Cardiac muscle cell (in vitro differentiated cells and primary cell): ENCODE data around the gene ABHD4. TPM values are rescaled to one million over a fixed set of nuclear protein-coding genes. Genes with fewer than 3 reads are reported as not detected.
A peak's percentile ranks its signal among the peaks of the same experiment; 100 is the strongest.

Source experiments
- DNase-seq, 2 donors: peaks; one replicate each; pipeline versions ENCODE4 v3.0.0 to v3.0.0-alpha.2; 2010 to 2017; ENCODE audit warnings: low read depth in 1 of 2, low spot score in 1 of 2
- H3K27ac ChIP-seq: fragments of 200-600 bp; sonication (generic); 2 replicates; pipeline ENCODE4 v1.5.1; 2016
- H3K27me3 ChIP-seq: fragments of 200-600 bp; sonication (generic); 2 replicates; pipeline ENCODE4 v1.6.0; 2016; ENCODE audit warnings: control low read depth
- H3K36me3 ChIP-seq: fragments of 200-600 bp; sonication (generic); 2 replicates; pipeline ENCODE4 v1.5.1; 2016; ENCODE audit warnings: control low read depth
- H3K4me1 ChIP-seq: fragments of 200-600 bp; sonication (generic); 2 replicates; pipeline ENCODE4 v1.8.1; 2017; ENCODE audit warnings: low read depth, mild to moderate bottlenecking, mixed run types
- H3K4me3 ChIP-seq: fragments of 200-600 bp; sonication (generic); 2 replicates; pipeline ENCODE4 v1.5.1; 2016; ENCODE audit warnings: mild to moderate bottlenecking
- H3K9me3 ChIP-seq: fragments of 200-600 bp; sonication (generic); 2 replicates; pipeline ENCODE4 v1.5.1; 2017; ENCODE audit warnings: low read depth, mild to moderate bottlenecking, control low read depth
- polyA plus RNA-seq: library from polyadenylated mRNA; unstranded; fragments of >200 nt; fragmentation: Nextera tagmentation; extraction: Ambion mirVana; gene quantifications from 2 replicates; pipeline ENCODE4 v1.2.1, GENCODE V29; 2016
- total RNA-seq: library from RNA; depleted of rRNA; stranded (reverse); fragments of >200 nt; gene quantifications from 2 replicates; pipeline ENCODE4 v1.2.3, GENCODE V29; 2016
- TF ChIP-seq, protein P1 (sequence below): IDR thresholded peaks from 2 replicates; pipeline ENCODE4 v1.5.1; 2012; ENCODE audit warnings: low read depth, mild to moderate bottlenecking, low read length

ABHD4 gene
- total and polyA plus RNA-seq, 2 experiments from 2014 or later: 33.4 to 43.5 TPM

DNA sequence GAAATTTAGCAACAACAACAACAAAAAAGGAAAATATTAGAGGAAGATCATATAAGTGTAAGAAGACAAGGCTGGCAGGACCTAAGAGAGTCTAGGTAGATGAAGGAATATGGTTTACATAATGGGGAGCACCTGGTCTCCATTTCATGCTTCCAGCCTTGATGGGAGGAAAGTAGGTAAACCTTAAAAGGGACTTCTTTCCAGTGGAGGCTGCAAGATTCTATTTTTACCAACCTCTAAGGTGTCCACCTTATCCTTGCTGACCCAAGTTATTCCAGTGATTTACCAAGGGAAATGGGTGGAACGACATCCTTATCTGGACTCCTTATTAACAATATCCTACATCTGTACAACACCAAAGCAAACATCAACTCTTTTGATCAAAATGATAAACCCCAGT lies 39.1 kb upstream of the ABHD4 start:
- Histone ChIP-seq H3K36me3 (no peaks in the 10 kb centered on the region), H3K9me3 (no peaks in the 10 kb centered on the region), H3K27me3 (no peaks in the 10 kb centered on the region), H3K4me1 (peaks cover 19% of the 10 kb centered on the region), H3K4me3 (no peak overlapping the region), H3K27ac (no peak overlapping the region)
- TF ChIP-seq, protein P1, sequence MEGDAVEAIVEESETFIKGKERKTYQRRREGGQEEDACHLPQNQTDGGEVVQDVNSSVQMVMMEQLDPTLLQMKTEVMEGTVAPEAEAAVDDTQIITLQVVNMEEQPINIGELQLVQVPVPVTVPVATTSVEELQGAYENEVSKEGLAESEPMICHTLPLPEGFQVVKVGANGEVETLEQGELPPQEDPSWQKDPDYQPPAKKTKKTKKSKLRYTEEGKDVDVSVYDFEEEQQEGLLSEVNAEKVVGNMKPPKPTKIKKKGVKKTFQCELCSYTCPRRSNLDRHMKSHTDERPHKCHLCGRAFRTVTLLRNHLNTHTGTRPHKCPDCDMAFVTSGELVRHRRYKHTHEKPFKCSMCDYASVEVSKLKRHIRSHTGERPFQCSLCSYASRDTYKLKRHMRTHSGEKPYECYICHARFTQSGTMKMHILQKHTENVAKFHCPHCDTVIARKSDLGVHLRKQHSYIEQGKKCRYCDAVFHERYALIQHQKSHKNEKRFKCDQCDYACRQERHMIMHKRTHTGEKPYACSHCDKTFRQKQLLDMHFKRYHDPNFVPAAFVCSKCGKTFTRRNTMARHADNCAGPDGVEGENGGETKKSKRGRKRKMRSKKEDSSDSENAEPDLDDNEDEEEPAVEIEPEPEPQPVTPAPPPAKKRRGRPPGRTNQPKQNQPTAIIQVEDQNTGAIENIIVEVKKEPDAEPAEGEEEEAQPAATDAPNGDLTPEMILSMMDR: no peak
- DNase-seq: no peak

DNA sequence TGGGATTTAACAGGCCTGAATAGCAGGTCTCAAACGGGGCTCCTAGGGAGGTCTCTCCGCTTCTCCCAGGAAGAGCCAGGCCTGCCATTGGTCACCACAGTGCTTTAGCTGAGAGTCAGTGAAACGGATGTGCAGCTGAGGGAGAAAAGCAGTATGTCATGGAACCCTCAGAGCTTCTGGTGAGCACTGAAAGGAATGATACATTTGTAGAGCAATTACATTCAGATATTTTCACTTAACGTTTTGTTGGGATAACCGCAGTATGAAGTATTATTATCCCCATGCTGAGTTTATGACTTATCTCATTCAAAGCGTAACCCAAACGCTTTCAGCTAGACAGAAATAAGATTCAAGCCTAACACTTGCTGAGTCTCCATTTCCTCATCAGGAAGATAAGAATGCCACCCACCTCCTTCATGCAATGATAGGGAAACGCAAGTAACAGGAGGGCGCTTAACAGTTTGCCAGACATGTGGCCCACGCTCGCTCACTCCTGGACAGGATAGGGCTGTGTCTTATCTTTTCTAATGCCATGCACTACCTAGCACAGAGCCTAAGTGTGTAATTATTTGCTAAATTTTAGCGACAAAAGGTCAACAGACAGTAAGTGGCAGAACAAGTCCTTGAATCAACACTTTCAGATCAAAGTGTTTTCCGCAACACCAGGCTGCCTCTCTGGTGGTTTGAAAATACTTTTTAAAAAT lies 37.3 kb upstream of the ABHD4 start:
- DNase-seq: no peak
- peaks cover 26% of the 10 kb centered on the region for H3K4me1 ChIP-seq
- peaks cover 4% of the 10 kb centered on the region for H3K36me3 ChIP-seq
- H3K27ac ChIP-seq: no peak overlapping the region
- TF ChIP-seq, protein P1: no peak
- H3K4me3 ChIP-seq: no peak overlapping the region
- no peaks in the 10 kb centered on the region for H3K9me3 ChIP-seq
- H3K27me3 ChIP-seq: no peaks in the 10 kb centered on the region

DNA sequence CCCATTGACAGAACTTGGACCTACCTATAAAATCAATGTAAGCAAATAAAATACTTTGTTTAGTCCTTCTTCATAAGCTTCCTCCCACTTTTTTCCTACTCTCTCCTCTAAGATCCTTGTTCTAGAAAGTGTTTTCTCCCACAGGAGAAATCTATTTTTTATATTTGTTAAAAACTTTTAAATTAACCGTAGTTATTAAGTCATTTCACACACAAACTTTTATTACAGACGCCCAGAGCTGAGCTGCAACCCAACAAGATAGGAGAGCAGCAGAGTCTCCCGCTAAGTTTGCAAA lies 36.8 kb upstream of the ABHD4 start:
- Histone ChIP-seq H3K27ac (no peak overlapping the region), H3K27me3 (no peaks in the 10 kb centered on the region), H3K4me1 (peaks cover 26% of the 10 kb centered on the region), H3K36me3 (peaks cover 4% of the 10 kb centered on the region), H3K4me3 (no peak overlapping the region), H3K9me3 (no peaks in the 10 kb centered on the region)
- TF ChIP-seq, protein P1: no peak
- DNase-seq: no peak

DNA sequence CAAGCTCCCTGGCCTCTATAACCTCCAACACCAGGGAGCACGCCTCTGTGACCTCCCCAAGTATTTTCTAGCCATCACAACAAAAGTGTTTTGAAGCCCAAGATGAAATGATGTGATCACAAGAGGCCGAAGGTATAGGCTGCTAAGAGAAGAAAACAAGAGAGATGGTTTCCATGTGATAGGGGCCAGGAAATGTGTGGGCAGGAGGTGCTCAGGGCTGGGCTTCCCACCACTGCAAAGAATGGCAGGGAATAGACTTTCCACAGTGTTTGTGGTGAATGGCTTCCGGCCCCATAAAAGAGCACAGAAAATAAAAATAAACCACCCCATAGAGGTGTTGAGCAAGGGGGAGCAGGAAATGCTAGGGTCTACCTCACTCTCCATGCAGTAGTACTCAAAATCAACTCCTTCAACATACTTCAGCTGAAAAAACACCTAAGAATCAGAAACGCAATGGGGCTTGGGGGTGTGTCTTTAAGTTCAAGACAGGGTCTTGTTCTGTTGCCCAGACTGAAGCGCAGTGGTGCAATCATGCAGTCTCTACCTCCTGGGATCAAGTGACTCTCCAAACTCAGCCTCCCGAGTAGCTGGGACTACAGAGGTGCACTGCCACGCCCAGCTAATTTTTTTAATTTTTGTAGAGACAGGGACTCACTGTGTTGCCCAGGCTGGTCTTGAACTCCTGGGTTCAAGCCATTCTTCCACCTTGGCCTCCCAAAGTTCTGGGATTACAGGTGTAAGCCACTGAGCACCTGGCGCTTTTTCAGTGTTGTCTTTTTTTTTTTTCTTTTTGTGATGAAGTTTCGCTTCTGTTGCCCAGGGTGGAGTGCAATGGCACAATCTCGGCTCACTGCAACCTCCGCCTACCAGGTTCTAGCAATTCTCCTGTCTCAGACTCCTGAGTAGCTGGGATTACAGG lies 36.2 kb upstream of the ABHD4 start:
- no peak overlapping the region for H3K4me3 ChIP-seq
- H3K36me3 ChIP-seq: peaks cover 4% of the 10 kb centered on the region
- peaks cover 26% of the 10 kb centered on the region for H3K4me1 ChIP-seq
- H3K27ac ChIP-seq: no peak overlapping the region
- H3K27me3 ChIP-seq: no peaks in the 10 kb centered on the region
- H3K9me3 ChIP-seq: no peaks in the 10 kb centered on the region
- DNase-seq: peak in 1 of 2 donors; percentile 29
- TF ChIP-seq, protein P1: no peak

DNA sequence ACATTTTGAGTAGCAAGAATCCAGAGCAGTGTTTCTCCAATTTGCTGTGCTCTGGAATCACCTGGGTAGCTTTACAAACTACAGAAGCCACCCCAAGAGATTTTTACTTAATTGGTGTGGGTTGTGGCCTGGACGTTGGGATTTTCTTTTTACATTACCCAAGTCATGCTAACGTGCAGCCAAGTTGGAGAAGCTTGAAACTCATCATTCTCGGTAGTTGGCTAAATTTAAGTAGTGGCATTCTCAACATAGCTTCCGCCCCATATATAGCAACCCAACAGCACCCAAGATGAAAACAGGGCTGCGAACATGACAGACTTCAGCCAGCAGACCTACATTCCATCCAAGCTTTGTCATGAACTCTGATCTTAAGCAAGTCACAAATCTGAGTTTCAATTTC lies 34.1 kb upstream of the ABHD4 start:
- Histone ChIP-seq H3K4me3 (no peak overlapping the region), H3K27ac (peak overlapping the region; percentile 81), H3K9me3 (no peaks in the 10 kb centered on the region), H3K36me3 (peaks cover 4% of the 10 kb centered on the region), H3K27me3 (no peaks in the 10 kb centered on the region), H3K4me1 (peaks cover 26% of the 10 kb centered on the region)
- TF ChIP-seq, protein P1: no peak
- no peak for DNase-seq
